GM12875 (cell line): ENCODE measurements around the gene FKBP10.
A peak's percentile ranks its signal among the peaks of the same experiment; 100 is the strongest.

ENCODE experiments used
- H3K4me3 ChIP-seq: one replicate; pipeline ENCODE4 v1.5.1; 2011; ENCODE audit warnings: low read depth, low read length, control low read depth
- TF ChIP-seq, protein P1 (sequence below): IDR thresholded peaks from 2 replicates; pipeline ENCODE4 v1.5.1; 2011; ENCODE audit warnings: low read depth, mild to moderate bottlenecking, control low read depth, inconsistent platforms, low read length, moderate library complexity, borderline replicate concordance; ENCODE audit not compliant: insufficient read depth

The FKBP10 gene

DNA sequence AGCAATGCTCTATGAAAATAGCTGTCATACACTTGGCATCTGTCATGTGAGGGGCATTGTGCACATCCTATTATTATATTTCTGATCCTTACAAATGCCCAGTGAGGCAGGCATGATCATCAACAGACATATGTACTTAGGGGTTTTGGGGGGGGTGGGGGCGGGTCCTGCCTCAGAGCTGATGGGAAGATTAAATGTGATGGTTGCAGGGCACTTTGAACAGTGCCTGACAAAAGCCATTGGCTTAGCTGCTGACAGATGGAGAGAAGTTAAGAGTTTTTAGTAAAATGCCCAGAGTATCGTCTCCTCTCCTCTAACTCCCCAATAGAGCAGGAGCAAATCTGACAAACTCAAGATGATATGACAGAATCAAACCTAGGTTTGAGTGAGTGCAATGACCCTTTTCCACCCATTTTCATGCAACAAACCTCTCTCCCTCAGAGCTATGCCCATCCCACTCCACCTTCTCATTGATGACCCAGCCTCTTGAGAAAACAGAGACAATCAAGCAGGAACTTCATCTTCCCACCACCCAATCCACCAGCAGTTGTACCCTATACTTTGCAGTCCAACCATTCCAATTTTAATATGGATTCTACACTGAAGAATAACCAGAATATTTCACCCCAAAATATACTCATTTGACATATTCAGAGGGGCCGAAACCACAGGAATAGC is 47.6 kb downstream of the FKBP10 start:
- TF ChIP-seq, protein P1, sequence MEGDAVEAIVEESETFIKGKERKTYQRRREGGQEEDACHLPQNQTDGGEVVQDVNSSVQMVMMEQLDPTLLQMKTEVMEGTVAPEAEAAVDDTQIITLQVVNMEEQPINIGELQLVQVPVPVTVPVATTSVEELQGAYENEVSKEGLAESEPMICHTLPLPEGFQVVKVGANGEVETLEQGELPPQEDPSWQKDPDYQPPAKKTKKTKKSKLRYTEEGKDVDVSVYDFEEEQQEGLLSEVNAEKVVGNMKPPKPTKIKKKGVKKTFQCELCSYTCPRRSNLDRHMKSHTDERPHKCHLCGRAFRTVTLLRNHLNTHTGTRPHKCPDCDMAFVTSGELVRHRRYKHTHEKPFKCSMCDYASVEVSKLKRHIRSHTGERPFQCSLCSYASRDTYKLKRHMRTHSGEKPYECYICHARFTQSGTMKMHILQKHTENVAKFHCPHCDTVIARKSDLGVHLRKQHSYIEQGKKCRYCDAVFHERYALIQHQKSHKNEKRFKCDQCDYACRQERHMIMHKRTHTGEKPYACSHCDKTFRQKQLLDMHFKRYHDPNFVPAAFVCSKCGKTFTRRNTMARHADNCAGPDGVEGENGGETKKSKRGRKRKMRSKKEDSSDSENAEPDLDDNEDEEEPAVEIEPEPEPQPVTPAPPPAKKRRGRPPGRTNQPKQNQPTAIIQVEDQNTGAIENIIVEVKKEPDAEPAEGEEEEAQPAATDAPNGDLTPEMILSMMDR: no peak
- no peak overlapping the region for H3K4me3 ChIP-seq

DNA sequence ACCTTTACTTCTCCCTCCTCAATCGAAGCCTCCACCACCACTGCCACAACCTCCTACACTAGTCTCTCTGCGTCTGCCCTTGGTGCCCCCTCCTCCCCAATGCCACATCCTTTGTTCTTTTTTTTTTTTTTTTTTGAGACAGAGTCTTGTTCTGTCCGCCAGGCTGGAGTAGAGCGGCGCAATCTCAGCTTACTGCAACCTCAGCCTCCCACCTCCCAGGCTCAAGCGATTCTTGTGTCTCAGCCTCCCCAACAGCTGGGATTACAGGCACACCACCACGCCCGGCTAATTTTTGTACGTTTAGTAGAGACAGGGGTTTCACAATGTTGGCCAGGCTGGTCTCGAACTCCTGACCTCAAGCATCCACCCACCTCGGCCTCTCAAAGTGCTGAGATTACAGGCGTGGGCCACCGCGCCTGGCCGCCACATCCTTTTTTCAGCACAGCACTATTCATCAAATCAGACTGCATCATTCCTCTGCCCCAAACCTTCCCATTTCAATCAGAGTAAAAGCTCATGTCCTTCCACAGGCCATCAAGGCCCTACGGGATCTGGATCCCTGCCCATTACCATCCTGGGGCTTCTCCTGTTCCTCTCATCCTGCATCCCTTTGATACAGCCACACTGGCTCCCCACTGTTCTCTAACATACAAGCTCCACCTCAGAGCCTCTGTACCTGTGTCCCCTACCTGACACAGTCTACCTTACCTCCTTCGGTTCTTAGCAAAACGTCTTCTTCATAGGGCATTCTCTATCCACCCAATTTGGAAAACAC is 50.5 kb downstream of the FKBP10 start:
- TF ChIP-seq, protein P1: no peak
- H3K4me3 ChIP-seq: no peak overlapping the region

DNA sequence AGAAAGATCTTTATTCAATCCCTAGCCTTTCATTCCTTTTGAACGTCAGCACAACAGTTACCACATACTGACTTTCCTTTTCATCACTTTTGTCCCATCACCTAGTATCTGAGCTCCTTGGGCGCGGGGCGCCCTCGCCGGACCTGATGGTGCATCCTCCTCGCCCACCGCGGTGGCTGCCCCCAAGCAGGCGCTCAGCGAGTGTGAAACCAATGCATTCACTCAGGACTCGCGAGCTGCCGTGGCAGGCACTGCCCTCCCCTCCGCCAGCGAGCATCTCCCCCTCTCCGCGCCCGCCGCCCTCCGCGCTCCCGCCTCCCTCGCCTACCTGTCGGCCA is 51.7 kb downstream of the FKBP10 start:
- TF ChIP-seq, protein P1: no peak

DNA sequence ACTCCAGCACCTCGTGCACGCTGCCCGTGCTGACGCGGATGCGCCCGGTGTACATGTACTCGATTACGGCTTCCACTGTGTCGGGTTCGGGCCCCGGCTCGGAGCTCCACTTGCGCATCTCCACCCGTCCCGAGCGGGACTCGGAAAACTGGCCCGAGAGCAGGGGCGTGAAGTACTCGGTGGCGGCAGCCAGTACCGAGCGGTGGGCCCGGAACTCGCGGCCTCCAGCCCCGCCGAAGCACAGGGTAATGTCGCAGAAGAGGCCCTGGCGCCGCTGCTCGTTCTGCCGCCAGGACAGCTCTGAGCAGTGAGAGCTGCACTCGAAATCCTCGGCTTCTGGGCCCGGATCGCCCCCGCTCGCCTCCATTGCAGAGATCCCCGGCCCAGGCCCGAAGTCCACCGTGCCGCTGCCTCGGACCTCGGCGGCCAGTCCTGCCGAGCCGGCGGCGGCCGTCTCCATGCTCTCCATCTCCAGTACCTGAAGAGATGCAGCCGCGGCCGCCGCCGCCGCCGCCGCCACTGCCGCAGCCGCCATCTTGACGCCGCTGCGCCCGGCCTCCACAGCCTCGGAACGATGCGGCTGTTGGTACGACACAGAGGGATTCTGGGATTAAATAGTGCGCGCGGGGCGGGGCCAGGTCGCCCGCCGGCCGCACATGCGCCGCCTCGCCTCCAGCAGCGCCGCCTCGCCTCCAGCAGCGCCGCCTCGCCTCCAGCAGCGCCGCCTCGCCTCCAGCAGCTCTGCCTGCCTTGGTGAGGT is 52.2 kb downstream of the FKBP10 start, which contains the start of gene KLHL11:
Gene KLHL11, minus strand, starts transcription at position 588 of the 760 bp plus-strand sequence. Its CDS starts 53 bp downstream, at position 535.
- H3K4me3 ChIP-seq: peak within 1 kb of the TSS; percentile 94
- TF ChIP-seq, protein P1: no peak

More for the DNA sequence above, 51.7 kb downstream of the FKBP10 start:
- H3K4me3 ChIP-seq: peak overlapping the region; percentile 94

DNA sequence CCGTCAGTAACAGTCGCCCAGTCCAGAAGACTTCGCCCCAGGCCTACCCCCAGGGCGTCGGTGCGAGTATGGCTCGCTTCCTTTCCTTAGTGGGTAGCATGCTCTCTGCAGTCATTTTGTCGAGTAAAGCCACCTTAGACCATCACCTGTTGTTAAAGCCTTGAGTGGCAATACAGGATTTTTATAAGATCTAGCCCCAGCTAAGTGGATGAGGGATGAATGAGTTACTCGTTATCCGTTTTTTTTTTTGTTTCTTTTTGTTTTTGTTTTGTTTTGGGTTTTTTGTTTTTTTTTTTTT is 52.7 kb downstream of the FKBP10 start:
- H3K4me3 ChIP-seq: peak overlapping the region; percentile 28
- TF ChIP-seq, protein P1: no peak

DNA sequence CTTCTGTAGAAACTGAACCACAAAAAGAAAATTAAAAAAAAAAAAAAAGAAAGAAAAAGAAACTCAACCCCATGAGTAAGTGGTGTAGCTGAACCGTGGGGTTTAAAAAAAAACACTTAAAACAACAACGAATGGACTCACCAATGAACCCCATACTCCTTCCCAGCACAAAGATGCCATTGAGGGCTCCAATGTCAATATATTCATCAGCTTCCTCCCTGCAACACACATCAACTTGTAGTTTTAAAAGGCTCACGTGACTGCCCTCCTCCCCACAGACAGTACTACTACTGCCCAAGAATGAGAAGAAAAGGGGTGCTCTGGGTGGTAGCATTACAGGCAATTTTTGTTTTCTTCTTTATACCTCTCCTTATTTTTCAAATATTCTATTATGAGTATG is 55.8 kb downstream of the FKBP10 start:
- TF ChIP-seq, protein P1: no peak

DNA sequence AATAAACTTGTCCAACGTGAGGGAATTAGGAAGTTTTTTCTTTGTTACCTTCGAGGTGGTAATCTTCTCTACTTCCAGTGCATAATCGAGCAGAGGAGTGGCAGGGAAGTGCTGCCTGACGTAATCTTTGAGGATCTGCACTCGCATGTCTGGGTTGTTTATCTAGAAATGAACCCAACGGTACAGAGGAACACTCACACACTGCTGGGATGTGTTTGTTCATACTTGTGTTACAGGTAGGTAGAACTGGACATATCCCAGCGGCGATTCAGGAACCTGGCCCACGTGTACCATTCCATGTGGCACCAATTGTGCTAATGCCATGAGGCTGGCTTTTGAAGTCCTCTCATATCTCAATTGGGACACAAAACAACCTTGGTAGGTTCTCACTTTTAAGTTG is 56.6 kb downstream of the FKBP10 start:
- TF ChIP-seq, protein P1: no peak
- no peak overlapping the region for H3K4me3 ChIP-seq

More for the DNA sequence above, 55.8 kb downstream of the FKBP10 start:
- no peak overlapping the region for H3K4me3 ChIP-seq
